Stimulated activated CD4-positive, alpha-beta T cell treated with anti-CD3 and anti-CD28 coated beads, Interleukin-4, amount 100 ng/mL, for 24 hours (primary cell): ENCODE data around the gene CCDC181.
A peak's percentile ranks its signal among the peaks of the same experiment; 100 is the strongest.

Experiments
- DNase-seq: peaks from one replicate; pipeline ENCODE4 v3.0.0-alpha.2; 2020

Gene CCDC181

GRCh38 chr1:169392406-169392805, 34.9 kb downstream of the CCDC181 start:
- DNase-seq: no peak

DNA sequence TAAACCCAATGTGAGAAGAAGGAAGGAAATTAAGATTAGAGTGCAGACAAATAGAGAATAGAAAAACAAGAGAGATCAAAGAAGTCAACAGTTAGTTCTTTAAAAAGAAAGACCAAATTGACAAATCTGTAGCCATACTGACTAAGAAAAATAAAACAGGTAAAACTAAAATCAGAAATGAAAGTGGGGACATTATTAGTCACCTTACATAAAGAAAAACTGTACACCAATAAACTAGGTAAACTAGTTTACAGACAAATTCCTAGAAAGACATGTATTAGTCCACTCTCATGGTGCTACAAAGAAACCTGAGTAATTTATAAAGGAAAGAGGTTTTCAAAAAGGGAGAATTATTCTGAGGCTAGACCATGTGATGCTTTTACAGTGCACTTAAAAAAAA, 37.0 kb downstream of the CCDC181 start:
- DNase-seq: no peak

- no peak for DNase-seq
Observed at GRCh38 chr1:169387399-169387798, 39.9 kb downstream of the CCDC181 start.

DNA sequence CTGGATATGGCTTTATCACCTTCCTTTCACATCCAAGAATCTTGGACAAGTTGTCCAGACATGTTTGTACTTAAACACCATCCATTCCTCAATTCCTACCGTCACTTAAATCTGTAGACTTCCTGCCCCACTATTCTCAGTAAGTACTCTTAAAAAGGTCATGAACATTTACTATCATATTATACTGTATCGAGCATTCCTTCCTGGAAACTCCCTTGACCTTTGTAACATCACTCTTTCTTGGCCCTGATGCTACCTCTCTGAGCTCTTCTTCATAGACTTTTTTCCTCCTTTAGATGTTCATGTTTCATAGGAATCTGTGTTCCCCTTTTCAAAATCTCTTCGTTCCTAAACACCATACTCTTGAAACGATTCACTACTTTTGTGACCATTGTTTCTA, 43.8 kb downstream of the CCDC181 start:
- DNase-seq: no peak

DNA sequence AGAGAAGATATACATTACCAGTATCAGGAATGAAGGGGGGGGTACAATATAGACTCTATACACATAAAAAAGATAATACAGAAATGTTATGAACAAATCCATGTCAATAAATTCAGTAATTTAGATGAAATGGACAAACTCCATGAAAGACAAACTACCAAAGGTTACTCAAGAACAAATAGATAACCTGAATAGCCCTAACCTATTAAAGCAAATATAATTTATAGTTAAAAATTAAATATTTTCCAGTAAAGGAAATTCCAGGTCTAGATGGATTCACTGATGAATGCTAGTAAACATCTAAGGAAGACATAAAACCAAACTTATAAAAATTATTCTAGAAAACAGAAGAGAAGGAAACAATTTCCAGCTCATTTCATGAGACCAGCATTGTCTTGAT, 46.1 kb downstream of the CCDC181 start:
- DNase-seq: no peak

DNA sequence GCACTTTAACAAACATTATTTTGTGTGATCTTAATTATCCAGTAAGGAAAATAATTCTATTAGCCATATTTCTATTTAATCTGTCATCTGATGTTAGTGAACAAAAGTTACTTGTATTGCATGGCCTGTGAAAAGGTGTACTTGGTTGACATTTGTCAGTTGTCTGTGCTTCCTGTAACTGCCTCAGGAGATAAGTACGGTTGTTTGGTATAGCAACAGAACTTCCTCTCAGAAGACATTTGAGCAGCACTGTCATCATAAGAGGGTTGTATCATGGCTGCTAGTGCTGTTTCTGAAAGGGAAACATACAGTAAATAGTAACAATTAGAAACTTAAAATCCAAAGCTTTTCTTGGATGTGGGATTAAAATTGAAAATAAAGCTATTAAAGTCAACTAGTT, 55.9 kb downstream of the CCDC181 start:
- no peak for DNase-seq

DNA sequence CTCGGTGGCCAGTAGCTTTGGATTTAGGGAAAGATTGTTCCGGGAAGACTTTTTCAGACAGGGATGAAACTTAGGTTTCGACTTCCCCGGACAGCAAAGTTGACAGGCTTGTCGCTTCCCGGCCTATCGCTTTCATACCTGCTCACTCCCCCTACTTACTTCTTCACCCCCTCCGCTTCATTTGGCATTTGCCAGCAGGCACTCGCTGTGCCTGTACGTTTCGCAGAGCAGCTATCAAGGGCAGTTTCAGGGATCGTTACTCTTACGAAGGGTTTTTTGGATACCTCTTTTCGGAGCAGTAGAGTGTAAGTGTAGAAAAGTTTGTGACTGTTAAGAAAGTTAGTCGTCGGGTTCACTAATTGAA, 58.9 kb downstream of the CCDC181 start:
- peak; percentile 14 for DNase-seq

GRCh38 chr1:169367686-169368405, 59.4 kb downstream of the CCDC181 start, which contains the start of the genes BLZF1 and NME7:
TSS of gene BLZF1 (plus strand) at chr1:169368195. CDS start at chr1:169369523, 1,328 bp downstream.
TSS of gene NME7 (minus strand) at chr1:169367797. CDS start at chr1:169367710, 87 bp downstream.
- peak; percentile 99 for DNase-seq

DNA sequence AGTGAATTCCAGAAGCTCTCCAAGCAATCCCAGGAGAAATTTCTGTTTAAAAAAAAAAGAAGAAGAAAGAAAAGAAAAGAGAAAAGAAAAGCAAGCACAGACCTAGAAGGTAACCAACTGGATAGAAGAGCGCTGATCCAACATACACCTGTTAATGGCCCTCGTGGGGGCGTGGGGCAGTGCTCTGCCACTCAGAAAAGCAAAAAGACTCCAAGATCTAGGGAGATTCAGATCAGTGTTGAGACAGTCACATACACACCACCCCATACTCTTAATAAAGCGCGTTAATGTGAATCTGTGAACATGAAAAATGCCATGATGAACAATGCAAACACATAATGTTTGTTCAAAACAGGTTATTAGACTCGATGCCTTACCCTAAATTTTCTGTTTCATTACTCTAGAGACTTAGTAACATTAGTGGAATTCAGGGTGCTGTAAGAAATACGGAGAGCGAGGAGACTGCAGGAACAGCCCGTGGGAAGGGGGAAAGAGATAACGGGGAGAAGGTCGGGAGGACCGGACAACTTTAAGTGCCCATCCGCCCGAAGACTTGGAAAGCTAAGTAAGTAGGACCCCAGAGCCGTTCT, 60.1 kb downstream of the CCDC181 start:
- DNase-seq: no peak

DNA sequence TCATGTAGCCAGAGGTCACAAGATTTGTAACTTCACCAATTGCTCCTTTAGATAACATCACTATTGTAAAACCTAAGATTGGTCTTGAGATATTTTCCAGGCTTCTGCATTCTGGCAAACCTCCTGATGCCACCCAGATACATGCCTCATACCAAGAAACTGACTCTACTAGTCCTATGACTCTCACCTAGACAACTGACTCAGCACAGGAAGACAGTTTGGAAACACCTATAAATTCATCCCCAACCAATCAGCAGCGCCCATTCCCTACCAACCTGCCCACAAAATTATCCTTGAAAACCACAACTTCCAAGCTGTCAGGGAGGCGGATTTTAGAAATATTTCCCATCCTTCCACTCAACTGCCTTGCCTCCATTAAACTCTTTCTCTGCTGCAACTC, 62.3 kb downstream of the CCDC181 start:
- DNase-seq: peak; percentile 11

GRCh38 chr1:169363046-169363730, 64.1 kb downstream of the CCDC181 start:
- DNase-seq: peak; percentile 54

DNA sequence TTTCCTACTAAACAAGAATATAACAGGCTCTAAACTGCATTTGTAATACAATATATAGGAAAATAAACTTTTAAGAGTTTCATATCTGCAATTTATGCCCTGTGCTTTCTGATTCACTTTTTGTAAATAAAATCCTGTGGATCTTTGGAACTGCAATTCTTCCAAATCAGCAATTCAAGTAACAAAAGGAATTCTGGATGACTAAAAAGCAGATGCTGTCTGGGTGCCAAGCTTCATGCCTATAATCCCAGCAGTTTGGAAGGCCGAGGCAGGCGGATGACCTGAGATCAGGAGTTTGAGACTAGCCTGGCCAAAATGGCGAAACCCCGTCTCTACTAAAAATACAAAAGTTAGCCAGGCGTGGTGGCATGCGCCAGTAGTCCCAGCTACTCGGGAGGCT, 66.0 kb downstream of the CCDC181 start:
- no peak for DNase-seq

DNA sequence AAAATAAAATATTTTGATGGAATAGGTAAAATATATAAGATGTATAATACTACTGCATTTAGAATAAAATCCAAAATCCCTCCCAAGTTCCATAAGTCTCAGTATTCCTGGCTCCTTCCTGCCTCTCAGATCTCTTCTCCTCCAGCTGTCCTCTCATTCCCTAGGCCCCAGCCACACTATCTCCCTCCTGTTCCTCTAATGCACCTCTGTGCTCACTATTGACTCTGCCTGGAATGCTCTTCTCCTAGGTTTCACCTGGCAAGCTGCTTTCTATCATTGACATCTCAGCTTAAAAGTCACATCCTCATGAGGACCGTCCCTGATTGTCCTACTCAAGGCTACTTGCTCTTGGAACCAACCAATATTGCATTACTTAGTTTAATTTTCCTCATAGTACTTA, 66.9 kb downstream of the CCDC181 start:
- no peak for DNase-seq

DNA sequence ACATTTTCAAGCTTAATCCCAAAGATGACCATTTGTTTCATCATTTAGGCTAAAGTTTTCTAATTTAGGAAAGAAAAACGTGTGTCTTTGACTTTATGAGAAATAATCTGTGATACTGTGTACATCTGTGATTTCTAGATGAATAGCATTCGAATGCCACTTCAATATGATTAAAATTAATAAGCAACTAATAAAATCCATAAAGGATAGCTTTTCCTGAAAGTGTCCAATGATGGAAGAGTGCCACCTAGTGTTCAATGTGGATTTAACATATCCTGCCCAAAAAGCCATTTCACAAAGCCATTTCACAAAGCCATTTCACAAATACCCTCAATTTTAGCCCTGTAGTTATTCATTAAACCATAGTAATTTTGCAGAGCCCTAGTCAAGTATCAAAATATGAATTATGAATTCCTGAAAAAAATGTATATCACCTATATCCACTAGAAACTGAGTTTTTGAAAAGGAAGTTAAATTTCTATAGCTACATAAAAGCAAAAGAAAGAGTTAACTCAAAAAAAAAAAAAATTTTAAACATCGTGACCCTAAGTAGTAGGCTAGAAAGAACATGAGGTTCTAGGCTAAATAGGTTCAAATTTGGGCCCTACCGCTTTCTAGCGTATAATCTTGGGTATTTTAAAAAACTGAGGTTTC, 78.8 kb downstream of the CCDC181 start:
- peak; percentile 47 for DNase-seq

DNA sequence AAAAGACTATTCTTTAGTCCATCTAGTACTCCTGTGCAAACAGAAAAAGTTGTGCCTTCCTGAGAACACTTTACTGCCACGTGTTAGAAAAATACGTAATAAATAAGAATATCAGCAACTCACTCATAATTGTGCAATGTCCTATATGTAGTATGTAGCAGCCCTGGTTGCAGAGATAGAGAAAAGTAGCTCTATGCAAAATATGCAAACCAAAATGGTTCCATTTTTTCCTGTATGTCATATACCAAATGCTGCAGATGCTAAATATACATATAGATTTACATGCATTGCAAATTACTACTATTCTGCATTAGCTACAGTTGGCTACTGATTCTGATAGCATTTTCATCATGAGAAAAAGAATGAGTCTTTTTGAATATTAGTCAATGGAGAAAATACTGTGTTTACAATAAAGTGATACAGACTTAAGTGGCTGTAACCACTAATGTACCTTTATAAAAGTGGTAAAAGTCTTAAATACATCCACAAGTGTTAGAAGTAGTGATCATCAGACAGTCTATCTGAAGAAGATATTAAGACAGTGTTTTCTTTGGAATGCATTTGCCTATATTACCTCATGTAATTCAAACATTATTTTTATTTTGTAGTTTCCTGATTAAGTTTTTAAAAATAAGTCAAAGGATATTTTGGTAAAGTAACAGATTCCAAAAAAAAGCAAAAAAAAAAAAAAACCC, 79.4 kb downstream of the CCDC181 start:
- DNase-seq: no peak

GRCh38 chr1:169346036-169346589, 81.2 kb downstream of the CCDC181 start:
- DNase-seq: no peak

DNA sequence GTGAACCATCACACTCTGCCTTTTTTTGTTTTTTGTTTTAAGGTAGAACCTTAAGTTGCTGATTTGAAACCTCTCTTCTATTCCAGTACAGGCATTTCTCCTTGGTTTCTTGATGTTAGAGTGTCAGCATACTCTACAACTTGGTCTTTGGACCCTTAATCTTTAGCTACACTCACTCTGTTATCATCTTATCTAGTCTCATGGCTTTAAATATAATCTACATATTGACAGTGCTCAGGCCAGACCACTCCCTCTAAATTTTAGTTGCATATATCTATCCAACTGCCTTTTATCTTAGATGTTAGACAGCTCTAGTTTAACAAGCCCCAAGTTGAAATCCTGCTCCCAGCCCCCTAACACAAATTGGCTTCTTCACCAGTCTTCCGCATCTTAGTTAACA, 81.8 kb downstream of the CCDC181 start:
- DNase-seq: no peak
